ENCODE data around the gene TMPRSS11A.

DNA sequence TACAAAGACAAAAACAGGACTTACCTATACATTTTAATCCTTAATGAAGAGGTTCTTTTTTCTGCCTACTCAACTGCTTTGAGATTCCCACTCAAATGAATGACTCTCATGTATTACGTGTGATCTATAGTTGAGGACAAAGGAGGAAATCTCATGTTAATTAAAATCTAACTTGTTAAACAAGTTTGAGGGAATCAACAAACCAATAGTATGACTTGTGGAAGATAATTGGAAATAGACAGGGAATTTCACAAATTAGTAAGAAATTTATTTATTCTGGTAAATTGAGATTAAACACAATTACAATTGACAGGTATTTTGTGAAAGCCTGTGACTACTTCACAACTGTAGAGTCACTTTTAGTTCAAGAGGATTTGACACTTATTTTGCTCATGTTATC, 79.4 kb downstream of the TMPRSS11A start, which contains the start of gene TMPRSS11D:
- TF ChIP-seq POLR2A (IDR thresholded peaks at IDR 0.05; ENCODE audit: low read length) (no peak), SMC3 (IDR thresholded peaks at IDR 0.05) (no peak), JUN (IDR thresholded peaks at IDR 0.05) (no peak), POLR2AphosphoS2 (conservative IDR thresholded peaks at IDR 0.05; ENCODE audit: low read length) (no peak), RCOR1 (IDR thresholded peaks at IDR 0.05; ENCODE audit: low read depth, low read length) (no peak)
- TF ChIP-seq, protein P1, sequence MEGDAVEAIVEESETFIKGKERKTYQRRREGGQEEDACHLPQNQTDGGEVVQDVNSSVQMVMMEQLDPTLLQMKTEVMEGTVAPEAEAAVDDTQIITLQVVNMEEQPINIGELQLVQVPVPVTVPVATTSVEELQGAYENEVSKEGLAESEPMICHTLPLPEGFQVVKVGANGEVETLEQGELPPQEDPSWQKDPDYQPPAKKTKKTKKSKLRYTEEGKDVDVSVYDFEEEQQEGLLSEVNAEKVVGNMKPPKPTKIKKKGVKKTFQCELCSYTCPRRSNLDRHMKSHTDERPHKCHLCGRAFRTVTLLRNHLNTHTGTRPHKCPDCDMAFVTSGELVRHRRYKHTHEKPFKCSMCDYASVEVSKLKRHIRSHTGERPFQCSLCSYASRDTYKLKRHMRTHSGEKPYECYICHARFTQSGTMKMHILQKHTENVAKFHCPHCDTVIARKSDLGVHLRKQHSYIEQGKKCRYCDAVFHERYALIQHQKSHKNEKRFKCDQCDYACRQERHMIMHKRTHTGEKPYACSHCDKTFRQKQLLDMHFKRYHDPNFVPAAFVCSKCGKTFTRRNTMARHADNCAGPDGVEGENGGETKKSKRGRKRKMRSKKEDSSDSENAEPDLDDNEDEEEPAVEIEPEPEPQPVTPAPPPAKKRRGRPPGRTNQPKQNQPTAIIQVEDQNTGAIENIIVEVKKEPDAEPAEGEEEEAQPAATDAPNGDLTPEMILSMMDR (IDR thresholded peaks at IDR 0.05), result no peak
- TF ChIP-seq, protein P2, sequence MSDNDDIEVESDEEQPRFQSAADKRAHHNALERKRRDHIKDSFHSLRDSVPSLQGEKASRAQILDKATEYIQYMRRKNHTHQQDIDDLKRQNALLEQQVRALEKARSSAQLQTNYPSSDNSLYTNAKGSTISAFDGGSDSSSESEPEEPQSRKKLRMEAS (IDR thresholded peaks at IDR 0.05), result no peak
- TF ChIP-seq, protein P3, sequence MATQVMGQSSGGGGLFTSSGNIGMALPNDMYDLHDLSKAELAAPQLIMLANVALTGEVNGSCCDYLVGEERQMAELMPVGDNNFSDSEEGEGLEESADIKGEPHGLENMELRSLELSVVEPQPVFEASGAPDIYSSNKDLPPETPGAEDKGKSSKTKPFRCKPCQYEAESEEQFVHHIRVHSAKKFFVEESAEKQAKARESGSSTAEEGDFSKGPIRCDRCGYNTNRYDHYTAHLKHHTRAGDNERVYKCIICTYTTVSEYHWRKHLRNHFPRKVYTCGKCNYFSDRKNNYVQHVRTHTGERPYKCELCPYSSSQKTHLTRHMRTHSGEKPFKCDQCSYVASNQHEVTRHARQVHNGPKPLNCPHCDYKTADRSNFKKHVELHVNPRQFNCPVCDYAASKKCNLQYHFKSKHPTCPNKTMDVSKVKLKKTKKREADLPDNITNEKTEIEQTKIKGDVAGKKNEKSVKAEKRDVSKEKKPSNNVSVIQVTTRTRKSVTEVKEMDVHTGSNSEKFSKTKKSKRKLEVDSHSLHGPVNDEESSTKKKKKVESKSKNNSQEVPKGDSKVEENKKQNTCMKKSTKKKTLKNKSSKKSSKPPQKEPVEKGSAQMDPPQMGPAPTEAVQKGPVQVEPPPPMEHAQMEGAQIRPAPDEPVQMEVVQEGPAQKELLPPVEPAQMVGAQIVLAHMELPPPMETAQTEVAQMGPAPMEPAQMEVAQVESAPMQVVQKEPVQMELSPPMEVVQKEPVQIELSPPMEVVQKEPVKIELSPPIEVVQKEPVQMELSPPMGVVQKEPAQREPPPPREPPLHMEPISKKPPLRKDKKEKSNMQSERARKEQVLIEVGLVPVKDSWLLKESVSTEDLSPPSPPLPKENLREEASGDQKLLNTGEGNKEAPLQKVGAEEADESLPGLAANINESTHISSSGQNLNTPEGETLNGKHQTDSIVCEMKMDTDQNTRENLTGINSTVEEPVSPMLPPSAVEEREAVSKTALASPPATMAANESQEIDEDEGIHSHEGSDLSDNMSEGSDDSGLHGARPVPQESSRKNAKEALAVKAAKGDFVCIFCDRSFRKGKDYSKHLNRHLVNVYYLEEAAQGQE (IDR thresholded peaks at IDR 0.05), result no peak

Measured in A549 (cell line).